H9 (cell line): ENCODE results near the gene PIGBOS1. TPM values are rescaled to one million over a fixed set of nuclear protein-coding genes. Genes with fewer than 3 reads are reported as not detected.

Source experiments
- DNase-seq: peaks from one replicate; pipeline ENCODE4 v3.0.0-alpha.2; 2017
- H2AFZ ChIP-seq: one replicate; pipeline ENCODE4 v1.6.1; 2013; ENCODE audit warnings: mild to moderate bottlenecking, low read length, control low read depth, moderate library complexity
- H2AK5ac ChIP-seq: 2 replicates; pipeline ENCODE4 v1.6.1; 2013; ENCODE audit warnings: low read length, control low read depth, mixed read lengths; ENCODE audit not compliant: insufficient read length
- H2BK120ac ChIP-seq: one replicate; pipeline ENCODE4 v1.6.1; 2013; ENCODE audit warnings: low read depth, mild to moderate bottlenecking, low read length, control low read depth, inconsistent platforms; ENCODE audit not compliant: poor library complexity, severe bottlenecking
- H2BK12ac ChIP-seq: 2 replicates; pipeline ENCODE4 v1.6.1; 2013; ENCODE audit warnings: low read length, control low read depth, mixed read lengths, low read depth; ENCODE audit not compliant: insufficient read length
- H2BK15ac ChIP-seq: 2 replicates; pipeline ENCODE4 v1.6.1; 2013; ENCODE audit warnings: low read depth, low read length, control low read depth
- H2BK20ac ChIP-seq: one replicate; pipeline ENCODE4 v1.6.1; 2013; ENCODE audit warnings: low read depth, mild to moderate bottlenecking, low read length, control low read depth, inconsistent platforms; ENCODE audit not compliant: poor library complexity, severe bottlenecking
- H2BK5ac ChIP-seq: 2 replicates; pipeline ENCODE4 v1.6.1; 2013; ENCODE audit warnings: low read length, control low read depth, mixed read lengths; ENCODE audit not compliant: insufficient read length
- H3K14ac ChIP-seq: 2 replicates; pipeline ENCODE4 v1.6.1; 2013; ENCODE audit warnings: low read length, control low read depth; ENCODE audit not compliant: insufficient read depth
- H3K18ac ChIP-seq: 2 replicates; pipeline ENCODE4 v1.6.1; 2013; ENCODE audit warnings: low read depth, mild to moderate bottlenecking, mixed read lengths, low read length, control low read depth; ENCODE audit not compliant: insufficient read length
- H3K23ac ChIP-seq: 2 replicates; pipeline ENCODE4 v1.6.1; 2013; ENCODE audit warnings: low read length, control low read depth, mixed read lengths, low read depth; ENCODE audit not compliant: insufficient read length
- H3K23me2 ChIP-seq: 2 replicates; pipeline ENCODE4 v1.6.1; 2013; ENCODE audit warnings: low read depth, mild to moderate bottlenecking, mixed read lengths, low read length, control low read depth; ENCODE audit not compliant: insufficient read length, poor library complexity, severe bottlenecking
- H3K27ac ChIP-seq: 2 replicates; pipeline ENCODE4 v1.5.1; 2013; ENCODE audit warnings: low read length, control low read depth, mixed read lengths, low read depth; ENCODE audit not compliant: insufficient read length
- H3K27me3 ChIP-seq: 2 replicates; pipeline ENCODE4 v1.6.1; 2013; ENCODE audit warnings: low read length, control low read depth, inconsistent platforms; ENCODE audit not compliant: insufficient read depth
- H3K4ac ChIP-seq: 2 replicates; pipeline ENCODE4 v1.6.1; 2013; ENCODE audit warnings: low read depth, mild to moderate bottlenecking, control low read depth, inconsistent platforms, low read length, moderate library complexity
- H3K4me1 ChIP-seq: 2 replicates; pipeline ENCODE4 v1.6.1; 2013; ENCODE audit warnings: low read length, control low read depth, inconsistent platforms; ENCODE audit not compliant: insufficient read depth
- H3K4me2 ChIP-seq: 2 replicates; pipeline ENCODE4 v1.6.1; 2013; ENCODE audit warnings: low read length, control low read depth, mixed read lengths; ENCODE audit not compliant: insufficient read length, insufficient read depth
- H3K56ac ChIP-seq: 2 replicates; pipeline ENCODE4 v1.6.1; 2013; ENCODE audit warnings: low read depth, mild to moderate bottlenecking, mixed read lengths, low read length, control low read depth; ENCODE audit not compliant: insufficient read length
- H3K79me1 ChIP-seq: 2 replicates; pipeline ENCODE4 v1.6.1; 2013; ENCODE audit warnings: low read depth, mild to moderate bottlenecking, moderate library complexity, low read length, control low read depth, inconsistent platforms; ENCODE audit not compliant: insufficient read depth, poor library complexity, severe bottlenecking
- H3K79me2 ChIP-seq: 2 replicates; pipeline ENCODE4 v1.6.1; 2013; ENCODE audit warnings: low read length, control low read depth, inconsistent platforms; ENCODE audit not compliant: insufficient read depth
- H3K9ac ChIP-seq: 2 replicates; pipeline ENCODE4 v1.6.1; 2013; ENCODE audit warnings: low read length, control low read depth, mixed read lengths; ENCODE audit not compliant: insufficient read length; ENCODE audit errors: extremely low read depth
- H3K9me3 ChIP-seq: one replicate; pipeline ENCODE4 v1.6.1; 2013; ENCODE audit warnings: low read depth, low read length, inconsistent platforms; ENCODE audit not compliant: control insufficient read depth
- H3T11ph ChIP-seq: one replicate; pipeline ENCODE4 v1.6.1; 2013; ENCODE audit warnings: mild to moderate bottlenecking, low read length, control low read depth, inconsistent platforms
- H4K20me1 ChIP-seq: one replicate; pipeline ENCODE4 v1.6.1; 2013; ENCODE audit not compliant: control insufficient read depth, insufficient read length, insufficient read depth
- H4K5ac ChIP-seq: 2 replicates; pipeline ENCODE4 v1.6.1; 2013; ENCODE audit warnings: low read depth, mild to moderate bottlenecking, mixed read lengths, low read length, control low read depth; ENCODE audit not compliant: insufficient read length
- H4K8ac ChIP-seq: replicated peaks from 2 replicates; pipeline ENCODE4 v1.6.1; 2013; ENCODE audit warnings: low read length, control low read depth, mixed read lengths, low read depth; ENCODE audit not compliant: insufficient read length
- H4K91ac ChIP-seq: 2 replicates; pipeline ENCODE4 v1.6.1; 2013; ENCODE audit warnings: low read depth, mild to moderate bottlenecking, moderate library complexity, mixed read lengths, low read length, control low read depth; ENCODE audit not compliant: insufficient read length
- H3K27ac Mint-ChIP-seq, 3 experiments: 2 replicates in 2 of 3; 3 replicates in 1 of 3; pipeline ENCODE4 v1.8.0; 2020 to 2021; ENCODE audit warnings: mixed read lengths in 3 of 3, mild to moderate bottlenecking in 1 of 3, moderate library complexity in 1 of 3
- H3K27me3 Mint-ChIP-seq: 2 replicates; pipeline ENCODE4 v1.8.0; 2021; ENCODE audit warnings: low read depth, mild to moderate bottlenecking, moderate library complexity, mixed read lengths
- H3K36me3 Mint-ChIP-seq, 3 experiments: 2 replicates in 2 of 3; 3 replicates in 1 of 3; pipeline ENCODE4 v1.8.0; 2020 to 2021; ENCODE audit warnings: low read depth in 3 of 3, mixed read lengths in 3 of 3; ENCODE audit not compliant: insufficient read depth in 1 of 3
- H3K4me1 Mint-ChIP-seq, 2 experiments: 2 replicates each; pipeline ENCODE4 v1.8.0; 2020; ENCODE audit warnings: mixed read lengths in 2 of 2
- H3K4me3 Mint-ChIP-seq, 2 experiments: 2 replicates in 1 of 2; 3 replicates in 1 of 2; pipeline ENCODE4 v1.8.0; 2020 to 2021; ENCODE audit warnings: mild to moderate bottlenecking in 2 of 2, mixed read lengths in 2 of 2, moderate library complexity in 1 of 2
- H3K9me3 Mint-ChIP-seq, 2 experiments: 2 replicates in 1 of 2; 3 replicates in 1 of 2; pipeline ENCODE4 v1.8.0; 2020; ENCODE audit warnings: mild to moderate bottlenecking in 2 of 2, mixed read lengths in 2 of 2, moderate library complexity in 1 of 2
- CTCF ChIP-seq: fragments of 200-600 bp; sonication (generic); conservative IDR thresholded peaks from 3 replicates; pipeline ENCODE4 v1.8.0; 2021; ENCODE audit warnings: antibody characterized with exemption, mild to moderate bottlenecking
- total RNA-seq: library from RNA; stranded (reverse); gene quantifications from 2 replicates; pipeline ENCODE4 v1.2.1, GENCODE V29; 2021

PIGBOS1 gene
- total RNA-seq, 1 experiment from 2014 or later: 10.4 TPM

GRCh38 chr15:55297315-55297714, 21.6 kb downstream of the PIGBOS1 start:
- H3K4me2 ChIP-seq: no peak overlapping the region
- H3K9ac ChIP-seq: no peak overlapping the region
- no peak overlapping the region for H3K23ac ChIP-seq
- H3T11ph ChIP-seq: no peak overlapping the region
- H3K27ac ChIP-seq: no peak overlapping the region
- Mint-ChIP-seq H3K9me3 (peaks cover 23 to 26% of the 10 kb centered on the region in 2 experiments; a peak in 4 of 5 replicates), H3K4me3 (no peak overlapping the region), H3K36me3 (peaks cover 3 to 13% (median 4%) of the 10 kb centered on the region in 3 experiments; a peak in 6 of 7 replicates), H3K27ac (no peak overlapping the region), H3K27me3 (no peaks in the 10 kb centered on the region), H3K4me1 (no peaks in the 10 kb centered on the region)
- no peak overlapping the region for H3K14ac ChIP-seq
- TF ChIP-seq CTCF: no peak
- no peak overlapping the region for H4K5ac ChIP-seq
- H2AK5ac ChIP-seq: no peak overlapping the region
- H3K18ac ChIP-seq: no peak overlapping the region
- no peak overlapping the region for H2BK15ac ChIP-seq
- no peaks in the 10 kb centered on the region for H3K9me3 ChIP-seq
- no peak overlapping the region for H2BK5ac ChIP-seq
- no peak overlapping the region for H2AFZ ChIP-seq
- H4K91ac ChIP-seq: no peak overlapping the region
- H4K8ac ChIP-seq: no peak overlapping the region
- H2BK120ac ChIP-seq: no peak overlapping the region
- no peak overlapping the region for H2BK12ac ChIP-seq
- no peak overlapping the region for H2BK20ac ChIP-seq
- H3K4ac ChIP-seq: no peak overlapping the region
- no peaks in the 10 kb centered on the region for H4K20me1 ChIP-seq
- no peak for DNase-seq
- H3K79me1 ChIP-seq: no peaks in the 10 kb centered on the region
- no peak overlapping the region for H3K56ac ChIP-seq
- H3K4me1 ChIP-seq: no peaks in the 10 kb centered on the region
- H3K79me2 ChIP-seq: no peaks in the 10 kb centered on the region
- H3K23me2 ChIP-seq: no peaks in the 10 kb centered on the region
- H3K27me3 ChIP-seq: no peaks in the 10 kb centered on the region
